Stimulated activated CD4-positive, alpha-beta T cell treated with anti-CD3 and anti-CD28 coated beads, TNF-alpha, amount 100 ng/mL, for 48 hours (primary cell): ENCODE data around the gene GALNTL6.
A peak's percentile ranks its signal among the peaks of the same experiment; 100 is the strongest.

Experiments
- DNase-seq, 3 donors: peaks; one replicate each; pipeline ENCODE4 v3.0.0-alpha.2; 2020; ENCODE audit warnings: low read depth in 3 of 3

The GALNTL6 gene

GRCh38 chr4:172985552-172985951, 1172.3 kb downstream of the GALNTL6 start:
- no peak for DNase-seq

DNA sequence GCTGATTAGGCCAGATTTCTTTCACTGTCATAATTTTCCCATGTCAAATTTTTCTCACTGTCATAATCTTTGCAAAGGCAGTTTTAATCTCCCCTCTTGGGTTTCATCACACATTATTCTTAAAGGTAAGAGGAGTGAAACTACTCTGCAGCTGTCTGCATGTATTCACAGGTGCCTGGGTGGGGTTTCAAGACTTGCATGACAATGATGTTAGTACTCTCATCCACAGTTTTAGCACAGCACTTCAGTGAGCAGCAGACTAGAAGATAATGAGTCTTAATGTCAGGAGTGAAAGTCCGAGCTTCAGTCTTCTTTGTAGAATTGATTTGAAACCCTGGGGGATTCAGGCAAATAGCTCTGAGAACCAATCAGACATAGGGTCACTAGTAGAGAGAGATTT, 1172.9 kb downstream of the GALNTL6 start:
- no peak for DNase-seq

GRCh38 chr4:172989984-172990820, 1177.0 kb downstream of the GALNTL6 start:
- no peak for DNase-seq

- DNase-seq, result no peak
Observed at GRCh38 chr4:172992648-172993378, 1179.6 kb downstream of the GALNTL6 start.

GRCh38 chr4:172995161-172995560, 1182.0 kb downstream of the GALNTL6 start:
- DNase-seq, result no peak

- no peak for DNase-seq
Observed at GRCh38 chr4:172995704-172996103, 1182.5 kb downstream of the GALNTL6 start.

DNA sequence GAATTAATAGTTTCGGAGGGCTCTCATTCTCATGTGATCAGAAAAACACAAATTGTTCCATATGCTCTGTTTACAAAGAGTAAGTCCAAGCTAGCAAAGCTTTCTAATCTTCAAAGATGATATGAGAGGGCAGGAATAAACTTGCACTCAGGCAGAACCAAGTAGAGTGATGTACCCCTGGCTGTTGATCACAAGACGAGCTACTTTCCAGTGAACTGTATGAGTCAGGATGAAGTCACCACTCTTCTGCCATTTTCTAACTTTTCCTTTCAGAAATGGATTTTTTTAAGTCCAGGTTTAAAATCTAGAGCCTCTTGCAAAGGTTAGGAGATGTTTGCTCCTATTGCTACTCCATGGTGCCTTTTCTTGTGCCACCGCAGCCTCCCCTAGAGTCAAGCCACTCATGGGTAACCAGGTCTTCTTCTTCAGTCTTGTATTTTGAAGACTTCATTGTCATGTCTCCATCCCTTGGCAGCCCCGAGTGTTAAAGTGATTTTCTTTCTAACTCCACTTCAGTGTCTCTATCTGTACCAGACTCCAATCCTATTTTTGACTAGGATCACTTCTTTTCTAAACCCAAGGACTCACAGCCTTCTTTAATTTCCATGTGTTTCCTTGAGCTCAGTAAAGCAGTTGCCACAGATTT, 1183.5 kb downstream of the GALNTL6 start:
- no peak for DNase-seq

DNA sequence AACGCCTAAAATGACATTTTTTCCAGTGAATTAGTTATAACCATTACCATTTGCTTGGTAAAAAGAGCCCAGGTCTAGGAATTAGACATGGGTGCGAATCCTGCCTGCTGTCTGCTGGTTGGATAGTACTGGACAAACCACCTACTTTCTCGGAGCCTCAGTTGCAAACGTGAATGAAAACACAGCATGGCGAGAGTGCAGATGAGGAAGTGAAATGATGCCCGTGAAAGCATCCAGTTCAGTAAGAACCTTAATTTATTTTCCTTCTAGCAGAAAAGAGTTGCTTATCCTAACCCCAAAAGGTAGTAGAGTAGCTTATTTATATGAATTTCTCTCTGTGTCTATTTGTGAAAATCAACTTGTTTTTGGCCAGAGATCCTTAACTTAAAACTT, 1184.0 kb downstream of the GALNTL6 start:
- no peak for DNase-seq

- no peak for DNase-seq
Observed at GRCh38 chr4:172997856-172998255, 1184.7 kb downstream of the GALNTL6 start.

DNA sequence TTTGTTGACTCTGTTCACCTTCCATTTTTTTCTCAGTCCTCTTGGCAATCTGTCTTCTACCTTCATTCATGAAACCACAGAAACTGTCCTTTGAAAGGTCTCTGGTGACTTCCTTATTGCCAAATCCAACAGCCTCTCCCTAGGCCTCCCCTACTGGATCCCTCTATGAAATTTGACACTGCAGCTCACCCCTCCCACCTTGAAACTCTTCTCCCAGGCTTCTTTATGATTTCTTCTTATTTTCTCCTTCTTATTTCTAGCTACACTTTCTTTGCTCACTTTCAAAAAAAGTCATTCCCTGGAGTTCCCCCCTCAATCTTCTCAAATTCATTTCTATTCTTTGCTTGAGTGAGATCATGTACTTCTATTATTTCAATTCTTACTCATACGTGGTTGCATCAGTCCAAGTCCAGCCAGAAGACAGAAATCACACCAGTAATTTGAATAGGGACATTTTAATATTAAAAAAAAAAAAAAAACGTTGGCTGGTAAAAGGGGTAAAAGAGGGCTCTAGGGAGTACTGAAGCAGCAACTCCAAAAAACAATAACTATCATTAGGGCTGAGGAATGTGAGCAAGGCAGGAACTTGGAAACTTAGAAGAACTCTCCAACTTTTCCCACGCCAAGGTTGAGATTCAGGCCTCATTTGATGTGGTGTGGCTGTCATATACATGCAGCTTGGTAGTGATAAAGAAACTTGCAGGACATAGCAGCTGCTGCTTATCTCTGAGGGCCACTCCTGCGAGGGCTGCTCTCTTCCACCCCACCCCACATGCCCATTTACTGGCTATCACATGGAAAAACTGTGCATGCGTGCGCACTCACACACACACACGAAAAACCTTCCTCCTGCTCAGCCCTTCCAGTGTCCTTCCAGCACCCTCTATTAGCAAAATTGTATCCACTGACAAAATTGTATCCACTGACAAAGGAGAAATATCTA, 1185.6 kb downstream of the GALNTL6 start:
- DNase-seq, result no peak

GRCh38 chr4:173001571-173001970, 1188.4 kb downstream of the GALNTL6 start:
- DNase-seq, result no peak

DNA sequence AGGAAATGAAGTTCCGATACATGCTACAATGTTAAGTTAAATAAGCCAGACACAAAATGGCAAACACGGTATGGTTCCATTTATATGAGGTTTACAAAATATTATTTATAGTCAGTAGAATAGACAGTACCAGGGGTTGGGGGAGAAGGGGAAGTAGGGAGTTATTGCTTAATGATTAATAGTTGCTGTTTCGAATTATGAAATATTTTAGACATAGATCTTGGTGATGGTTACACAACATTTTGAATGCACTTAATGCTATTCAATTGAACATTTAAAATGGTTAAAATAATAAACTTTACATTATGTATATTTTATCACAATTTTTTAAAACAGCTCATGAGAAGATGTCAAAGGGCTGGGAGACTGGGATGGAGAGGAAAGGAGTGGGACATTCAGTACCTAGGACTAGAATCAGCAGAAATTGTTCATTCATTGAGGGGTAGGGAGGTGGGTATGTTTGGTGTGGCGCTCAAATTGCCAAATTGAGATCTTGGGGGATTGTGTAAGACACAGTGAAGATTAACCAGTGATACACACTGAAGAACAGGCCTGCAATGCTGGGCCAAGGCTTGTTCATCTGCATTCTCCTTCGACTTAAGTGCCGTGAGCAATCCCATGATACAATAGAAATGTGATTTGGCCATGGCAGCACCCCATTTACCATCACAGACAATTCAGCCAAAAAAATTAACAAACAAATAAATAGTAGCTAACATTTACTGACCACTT, 1189.8 kb downstream of the GALNTL6 start:
- DNase-seq, result no peak

DNA sequence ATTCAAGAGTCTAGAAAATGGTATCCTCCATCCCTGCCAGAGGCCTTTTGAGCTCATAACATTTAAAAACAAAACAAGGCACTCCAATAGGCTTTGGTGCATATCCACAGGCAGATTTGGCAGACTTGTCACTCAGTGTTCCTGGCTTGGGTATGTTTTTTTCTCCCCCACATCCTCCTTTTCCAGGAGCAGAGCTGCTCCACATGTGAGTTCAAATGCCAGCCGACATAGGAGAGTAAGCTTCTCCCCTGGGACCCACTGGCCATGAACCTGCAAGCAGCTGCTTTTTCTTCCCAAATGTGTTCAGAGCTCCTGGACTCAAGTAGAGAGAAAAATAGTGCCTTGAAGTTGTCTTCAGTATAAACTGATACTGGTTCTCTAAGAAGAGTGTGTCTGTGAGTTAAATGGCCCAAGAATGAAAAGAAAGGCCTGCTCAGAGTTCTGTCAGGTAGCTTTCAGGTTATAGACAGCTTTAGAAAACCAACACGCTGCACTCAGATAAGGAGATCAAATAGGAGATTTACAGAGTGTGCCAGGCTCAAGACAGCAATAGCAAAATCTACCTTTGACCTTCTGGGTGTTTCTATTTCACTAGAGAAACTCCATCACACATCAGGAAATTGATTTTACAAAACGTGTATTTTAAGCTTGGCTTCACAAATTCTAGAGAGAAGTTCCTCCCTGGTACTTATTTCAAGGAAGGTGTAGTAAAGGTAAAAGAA, 1192.9 kb downstream of the GALNTL6 start:
- no peak for DNase-seq

GRCh38 chr4:173008436-173008835, 1195.2 kb downstream of the GALNTL6 start:
- no peak for DNase-seq

DNA sequence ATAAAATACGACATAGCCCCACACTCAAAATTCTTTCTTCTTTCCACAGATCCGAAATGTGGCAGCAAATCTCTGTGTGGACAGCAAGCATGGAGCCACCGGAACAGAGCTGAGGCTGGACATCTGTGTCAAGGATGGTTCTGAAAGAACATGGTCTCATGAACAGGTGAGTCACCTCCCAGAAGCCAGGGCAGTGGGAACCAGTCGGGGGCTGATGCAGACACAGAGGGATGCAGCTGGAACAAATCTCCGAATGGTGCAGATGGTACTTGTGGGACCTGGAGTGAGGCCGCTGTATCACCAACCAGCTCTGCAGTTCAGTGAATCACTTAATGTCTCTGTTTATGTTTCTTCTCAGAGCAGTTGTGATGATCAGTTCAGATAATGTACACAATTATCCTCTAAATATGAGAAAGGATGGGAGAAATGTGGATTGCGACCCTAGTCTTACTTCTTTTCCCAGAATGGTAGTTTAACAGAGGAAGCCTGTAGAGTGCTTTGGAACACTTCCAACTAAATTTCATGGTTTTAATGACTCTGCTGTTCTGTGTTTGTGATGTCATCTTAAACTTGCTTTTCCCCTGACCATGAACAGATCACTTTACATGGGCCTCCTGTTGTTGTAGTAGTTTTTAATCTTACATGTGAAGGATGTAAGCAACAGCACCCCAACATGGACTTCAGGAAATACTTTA, 1196.1 kb downstream of the GALNTL6 start:
- DNase-seq, result no peak

DNA sequence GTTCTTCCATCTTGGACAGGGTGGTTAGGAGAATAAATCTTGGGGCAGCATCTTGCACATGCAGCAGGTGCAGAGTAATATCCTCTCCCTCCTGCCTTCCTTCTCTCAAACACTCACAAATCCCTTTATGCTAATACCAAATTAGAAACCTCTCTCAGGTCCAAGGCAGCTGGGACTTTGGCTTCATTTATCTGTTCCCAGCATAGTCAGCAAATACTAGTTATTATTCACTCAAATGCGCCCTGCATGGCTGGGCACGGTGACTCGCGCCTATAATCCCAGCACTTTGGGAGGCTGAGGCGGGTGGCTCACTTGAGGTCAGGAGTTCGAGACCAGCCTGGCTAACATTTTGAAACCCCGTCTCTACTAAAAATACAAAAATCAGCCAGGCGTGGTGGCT, 1199.4 kb downstream of the GALNTL6 start:
- no peak for DNase-seq

DNA sequence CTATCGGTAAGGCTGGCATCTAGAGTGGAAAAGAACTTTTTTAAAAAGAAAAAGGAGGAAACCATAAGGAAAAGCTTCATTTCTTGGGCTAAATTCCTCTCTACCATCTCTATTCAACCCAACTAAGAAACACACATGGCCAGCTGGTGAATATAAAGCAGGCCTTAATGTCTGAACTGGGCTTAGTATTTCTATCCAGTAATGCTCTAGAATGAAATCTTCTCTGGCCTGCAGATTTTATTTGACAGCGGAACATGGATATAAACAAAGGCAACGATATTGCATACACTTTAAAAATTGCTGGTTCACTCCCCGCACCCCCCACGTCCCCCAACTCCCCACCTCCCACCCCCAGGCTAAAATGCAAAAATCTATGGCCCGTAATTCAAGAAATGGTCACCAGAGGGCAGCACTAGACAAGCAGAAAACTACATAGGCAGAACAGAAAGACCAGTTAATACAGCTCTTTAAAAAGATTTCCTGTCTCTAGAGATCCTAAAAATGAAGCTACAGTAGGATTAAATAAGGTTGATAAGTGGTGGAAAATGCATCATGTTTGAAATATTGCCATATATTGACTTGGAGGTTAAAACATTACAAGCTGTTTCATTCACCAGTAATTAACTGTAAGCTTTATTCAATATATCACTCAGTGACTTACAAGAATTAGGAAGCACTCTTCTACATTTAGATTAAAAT, 1200.2 kb downstream of the GALNTL6 start:
- DNase-seq, result peak in 2 of 3 donors; percentile 28 to 32

DNA sequence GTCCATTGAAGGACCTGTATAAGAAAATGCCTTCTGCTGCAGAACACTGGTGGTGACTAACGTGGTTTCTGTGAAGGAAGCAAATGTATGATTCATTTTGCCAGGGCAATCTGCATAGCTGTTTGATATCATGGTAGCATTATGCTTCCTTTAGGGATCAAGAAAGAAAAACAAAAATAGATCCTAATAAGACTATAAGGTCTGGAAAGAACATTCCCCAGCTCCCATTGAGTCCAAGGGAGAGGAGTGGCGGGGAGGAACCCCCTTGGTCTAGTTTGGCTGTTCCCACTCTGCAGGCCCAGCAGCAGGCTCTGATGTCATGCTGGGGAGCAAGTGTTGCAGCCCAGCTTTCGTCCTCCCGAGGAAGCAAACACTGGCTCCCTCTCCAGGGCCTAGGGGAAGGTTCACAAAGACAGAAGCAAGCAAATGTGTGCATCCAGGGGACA, 1200.9 kb downstream of the GALNTL6 start:
- DNase-seq, result no peak

GRCh38 chr4:173014836-173015235, 1201.6 kb downstream of the GALNTL6 start:
- no peak for DNase-seq
